ENCODE measurements around the gene CTSC.

The CTSC gene

GRCh38 chr11:88301488-88302140, 35.9 kb downstream of the CTSC start:
- no peak for DNase-seq (ENCODE audit: low read depth)

GRCh38 chr11:88300888-88301487, 36.5 kb downstream of the CTSC start:
- no peak for DNase-seq (ENCODE audit: low read depth)
- TF ChIP-seq, protein P1, sequence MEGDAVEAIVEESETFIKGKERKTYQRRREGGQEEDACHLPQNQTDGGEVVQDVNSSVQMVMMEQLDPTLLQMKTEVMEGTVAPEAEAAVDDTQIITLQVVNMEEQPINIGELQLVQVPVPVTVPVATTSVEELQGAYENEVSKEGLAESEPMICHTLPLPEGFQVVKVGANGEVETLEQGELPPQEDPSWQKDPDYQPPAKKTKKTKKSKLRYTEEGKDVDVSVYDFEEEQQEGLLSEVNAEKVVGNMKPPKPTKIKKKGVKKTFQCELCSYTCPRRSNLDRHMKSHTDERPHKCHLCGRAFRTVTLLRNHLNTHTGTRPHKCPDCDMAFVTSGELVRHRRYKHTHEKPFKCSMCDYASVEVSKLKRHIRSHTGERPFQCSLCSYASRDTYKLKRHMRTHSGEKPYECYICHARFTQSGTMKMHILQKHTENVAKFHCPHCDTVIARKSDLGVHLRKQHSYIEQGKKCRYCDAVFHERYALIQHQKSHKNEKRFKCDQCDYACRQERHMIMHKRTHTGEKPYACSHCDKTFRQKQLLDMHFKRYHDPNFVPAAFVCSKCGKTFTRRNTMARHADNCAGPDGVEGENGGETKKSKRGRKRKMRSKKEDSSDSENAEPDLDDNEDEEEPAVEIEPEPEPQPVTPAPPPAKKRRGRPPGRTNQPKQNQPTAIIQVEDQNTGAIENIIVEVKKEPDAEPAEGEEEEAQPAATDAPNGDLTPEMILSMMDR (conservative IDR thresholded peaks at IDR 0.05; ENCODE audit: control insufficient read depth, insufficient read depth, low read depth, low read length), result no peak
- H3K4me3 ChIP-seq (ENCODE audit: control insufficient read depth, low read depth, low read length), result no peak overlapping the region

More at GRCh38 chr11:88301488-88302140, 35.9 kb downstream of the CTSC start:
- no peak overlapping the region for H3K4me3 ChIP-seq (ENCODE audit: control insufficient read depth, low read depth, low read length)
- TF ChIP-seq, protein P1 (conservative IDR thresholded peaks at IDR 0.05; ENCODE audit: control insufficient read depth, insufficient read depth, low read depth, low read length), result no peak

DNA sequence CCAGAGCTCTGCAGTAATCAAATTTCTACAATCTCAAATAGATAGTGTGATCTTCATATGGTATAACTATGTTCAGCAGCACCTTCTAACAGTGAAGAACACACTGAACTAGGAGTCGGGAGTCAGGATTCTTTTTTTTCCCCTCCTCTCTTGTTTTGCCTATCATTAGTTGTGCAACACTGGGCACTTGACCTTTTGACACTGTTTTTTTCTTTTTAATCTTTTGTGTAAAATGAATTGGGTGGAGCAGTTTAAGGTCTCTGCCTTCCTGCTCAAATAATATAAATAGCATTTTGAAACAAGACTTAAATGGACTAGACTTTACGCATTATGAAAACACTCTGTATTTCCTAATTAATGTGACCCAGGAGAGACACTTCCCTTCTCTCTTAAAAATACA, 39.7 kb downstream of the CTSC start:
- TF ChIP-seq, protein P1 (conservative IDR thresholded peaks at IDR 0.05; ENCODE audit: control insufficient read depth, insufficient read depth, low read depth, low read length), result no peak
- no peak for DNase-seq (ENCODE audit: low read depth)

GRCh38 chr11:88297421-88297820, 40.1 kb downstream of the CTSC start:
- no peak for DNase-seq (ENCODE audit: low read depth)
- H3K4me3 ChIP-seq (ENCODE audit: control insufficient read depth, low read depth, low read length), result no peak overlapping the region
- TF ChIP-seq, protein P1 (conservative IDR thresholded peaks at IDR 0.05; ENCODE audit: control insufficient read depth, insufficient read depth, low read depth, low read length), result no peak

More for the DNA sequence above, 39.7 kb downstream of the CTSC start:
- no peak overlapping the region for H3K4me3 ChIP-seq (ENCODE audit: control insufficient read depth, low read depth, low read length)

DNA sequence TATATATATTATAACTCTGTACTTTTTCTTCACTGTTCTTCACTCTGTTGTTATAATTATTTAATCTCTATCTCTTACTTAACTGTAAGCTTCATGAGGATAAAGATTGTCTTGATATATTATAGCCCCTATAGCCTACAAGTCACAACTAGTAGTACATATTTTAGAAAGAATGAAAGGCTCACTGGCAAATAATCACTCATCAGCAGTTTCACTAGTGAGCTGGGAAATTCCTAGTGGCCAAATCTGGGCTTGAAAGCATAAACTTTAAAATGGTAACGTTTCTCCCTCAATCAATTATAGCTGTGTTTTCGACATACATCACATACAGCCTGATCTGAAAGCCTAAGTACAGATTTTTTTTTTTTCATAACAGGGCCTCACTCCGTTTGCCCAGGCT, 42.5 kb downstream of the CTSC start:
- DNase-seq (ENCODE audit: low read depth), result no peak
- TF ChIP-seq, protein P1 (conservative IDR thresholded peaks at IDR 0.05; ENCODE audit: control insufficient read depth, insufficient read depth, low read depth, low read length), result no peak
- H3K4me3 ChIP-seq (ENCODE audit: control insufficient read depth, low read depth, low read length), result no peak overlapping the region

- H3K4me3 ChIP-seq (ENCODE audit: control insufficient read depth, low read depth, low read length), result no peak overlapping the region
- peak; percentile 65 for DNase-seq (ENCODE audit: low read depth)
- TF ChIP-seq, protein P1 (conservative IDR thresholded peaks at IDR 0.05; ENCODE audit: control insufficient read depth, insufficient read depth, low read depth, low read length), result no peak
Measured at GRCh38 chr11:88293931-88294330, 43.6 kb downstream of the CTSC start.
